COLO668 (cell line): Measurements from ENCODE around the gene KTN1.

ENCODE experiments used
- DNase-seq: peaks from one replicate; lab custom pipeline; 2025; ENCODE audit not compliant: unreplicated experiment; lab: John Stamatoyannopoulos, UW

The KTN1 gene

DNA sequence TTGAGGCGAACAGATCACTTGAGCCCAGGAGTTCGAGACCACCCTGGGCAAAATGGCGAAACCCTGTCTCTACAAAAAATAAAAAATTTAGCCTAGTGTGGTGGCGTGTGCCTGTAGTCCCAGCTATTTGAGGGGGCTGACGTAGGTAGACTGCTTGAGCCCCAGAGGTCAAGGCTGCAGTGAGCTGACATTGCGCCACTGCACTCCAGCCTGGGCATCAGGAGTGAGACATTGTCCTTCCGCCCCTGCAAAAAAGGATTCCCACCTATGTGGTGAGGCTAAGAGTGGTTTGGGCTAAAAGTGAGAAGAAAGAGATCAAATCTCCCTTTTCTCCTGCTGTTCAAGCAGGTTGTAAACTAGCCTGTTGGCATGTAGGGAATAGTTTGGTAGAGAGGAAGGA is 5.0 kb upstream of the KTN1 start:
- no peak for DNase-seq

DNA sequence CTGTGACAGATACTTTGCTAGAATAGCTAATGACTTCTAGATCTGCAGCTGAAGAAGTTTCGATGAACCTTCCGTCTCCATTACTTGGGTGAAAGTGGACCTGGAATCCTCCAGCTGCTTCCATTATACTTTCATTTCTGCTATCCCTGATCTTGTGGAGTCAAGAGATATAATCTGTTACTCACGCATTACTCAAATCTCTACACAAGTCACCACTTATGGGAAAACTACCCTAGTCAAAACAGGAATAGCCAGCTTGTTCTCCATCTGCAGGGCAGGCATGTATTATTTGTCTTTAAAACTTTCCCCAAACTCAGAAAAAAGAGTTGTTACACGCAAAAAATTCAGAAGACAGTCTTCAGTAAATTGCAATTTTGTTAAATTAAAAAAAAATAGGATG is 2.8 kb upstream of the KTN1 start:
- DNase-seq, result no peak

DNA sequence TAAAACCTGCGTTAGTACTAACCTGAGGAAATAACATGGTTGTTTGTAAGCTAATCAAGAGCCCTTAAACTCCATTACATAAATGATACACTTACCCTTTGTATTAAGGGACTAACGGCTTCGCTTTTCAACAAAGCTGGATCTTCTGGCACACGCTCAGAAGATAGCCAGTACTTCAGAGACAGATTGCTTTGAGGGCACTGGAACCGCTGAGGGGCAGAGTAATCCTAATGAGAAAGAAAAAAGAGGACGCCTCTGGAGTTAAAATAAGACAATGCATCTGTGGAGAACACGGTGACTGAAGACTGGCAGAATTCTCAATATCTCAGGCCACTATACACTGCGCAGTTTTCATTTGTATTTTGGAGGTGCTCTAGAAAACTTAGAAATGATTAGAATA is 1.5 kb upstream of the KTN1 start:
- DNase-seq, result no peak

DNA sequence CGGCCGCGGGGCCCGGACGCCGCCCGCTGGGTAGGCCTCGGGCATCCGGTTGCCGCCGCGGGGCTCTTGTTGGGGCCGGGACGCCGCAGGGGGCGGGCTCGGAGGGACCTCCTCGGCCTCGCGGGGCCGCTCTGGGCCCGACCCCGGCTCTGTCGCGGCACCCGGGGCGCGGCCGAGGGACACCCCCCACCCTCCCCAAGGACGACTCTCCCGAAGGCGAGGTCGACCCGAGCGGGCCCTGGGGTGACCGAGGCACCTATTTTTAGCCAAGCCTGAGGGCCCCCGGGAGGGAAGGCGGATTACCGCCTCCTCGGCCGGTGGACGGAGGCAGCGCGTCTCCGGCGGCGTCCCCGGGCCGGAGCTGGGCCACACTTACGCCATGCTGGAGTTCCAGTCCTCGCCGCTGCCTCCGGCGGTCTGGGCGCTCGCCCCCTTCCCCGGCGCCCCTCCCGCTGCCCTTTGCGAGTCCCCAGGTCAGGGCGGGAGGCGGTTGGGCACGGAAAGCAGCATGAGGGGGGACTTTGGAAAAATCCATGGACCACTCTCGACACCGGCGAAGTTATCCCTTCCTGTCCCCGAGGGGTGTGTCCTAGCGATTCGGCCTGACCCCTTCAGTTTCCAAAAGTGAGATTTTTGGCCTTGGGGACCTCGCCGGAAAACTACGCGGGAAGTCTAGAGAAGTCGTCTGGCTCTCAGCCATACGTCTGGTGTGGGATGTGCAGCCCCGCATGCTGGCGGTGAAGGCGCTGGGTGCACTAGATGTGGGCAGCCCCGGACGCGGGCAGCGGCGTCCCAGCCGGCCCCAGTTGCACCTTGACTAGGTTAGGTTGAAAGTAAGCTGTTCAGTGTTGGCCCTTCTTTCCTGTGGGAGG is 699 bp downstream of the KTN1 start:
- peak; percentile 82 for DNase-seq

DNA sequence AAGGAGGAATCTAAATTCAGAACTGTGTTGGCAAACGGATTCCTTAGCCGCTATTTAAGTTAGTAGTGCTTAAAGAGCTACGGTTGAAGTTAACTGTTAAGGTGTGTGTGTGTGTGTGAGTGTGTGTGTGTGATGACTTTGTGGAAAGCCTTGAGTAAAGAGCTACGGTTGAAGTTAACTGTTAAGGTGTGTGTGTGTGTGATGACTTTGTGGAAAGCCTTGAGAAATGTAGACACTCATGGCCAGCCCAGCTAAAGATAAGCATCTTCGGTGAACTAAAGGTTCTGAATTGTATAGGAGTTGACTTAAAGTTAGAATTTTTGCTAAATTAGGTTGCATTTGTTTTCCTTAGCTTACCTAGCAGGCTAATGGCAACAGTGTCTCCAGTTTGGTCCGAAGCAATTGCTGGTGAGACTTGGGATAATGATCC is 1.4 kb downstream of the KTN1 start:
- DNase-seq, result no peak

DNA sequence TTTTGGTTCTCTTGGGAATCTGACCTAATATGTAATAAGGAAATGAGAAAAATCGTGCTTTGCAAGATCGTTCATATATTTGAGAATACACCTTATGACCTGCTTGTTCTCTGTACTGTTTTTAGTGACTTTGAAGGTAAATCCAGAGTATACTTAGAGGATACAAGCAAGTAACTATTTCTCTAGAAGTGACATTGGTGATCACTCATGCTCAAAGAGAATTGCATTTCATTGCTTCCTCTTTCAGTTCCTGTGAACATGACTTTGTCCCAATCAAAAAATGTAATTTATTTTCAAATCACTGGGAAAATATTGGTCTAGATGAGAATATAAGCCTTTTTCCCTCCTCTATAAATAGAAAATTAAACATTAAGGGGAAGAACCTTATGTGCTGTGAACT is 2.7 kb downstream of the KTN1 start:
- no peak for DNase-seq

DNA sequence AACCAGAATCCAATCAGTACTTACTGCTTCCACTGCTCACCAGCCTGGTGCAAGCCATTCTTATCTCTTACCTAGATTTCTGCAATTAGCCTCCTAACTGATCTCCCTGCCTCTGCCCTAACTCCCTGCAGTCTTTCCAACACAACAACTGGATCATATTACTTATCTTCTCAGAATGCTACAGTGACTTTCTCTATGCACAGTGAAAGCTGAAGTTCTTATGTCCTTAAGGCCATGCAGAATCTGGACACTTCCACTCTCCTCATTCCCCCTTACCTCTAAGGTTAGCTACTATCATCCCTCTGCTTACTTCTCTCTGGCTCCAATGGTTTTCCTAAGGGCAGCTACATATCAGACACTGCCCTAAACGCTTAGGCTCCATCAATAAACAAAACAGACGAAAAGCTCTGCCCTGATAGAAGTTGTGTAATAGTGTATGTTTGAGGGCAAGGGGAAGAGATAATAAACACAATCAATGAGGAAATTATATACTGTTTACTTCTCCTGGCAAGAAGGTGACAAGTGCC is 4.0 kb downstream of the KTN1 start:
- DNase-seq, result no peak

DNA sequence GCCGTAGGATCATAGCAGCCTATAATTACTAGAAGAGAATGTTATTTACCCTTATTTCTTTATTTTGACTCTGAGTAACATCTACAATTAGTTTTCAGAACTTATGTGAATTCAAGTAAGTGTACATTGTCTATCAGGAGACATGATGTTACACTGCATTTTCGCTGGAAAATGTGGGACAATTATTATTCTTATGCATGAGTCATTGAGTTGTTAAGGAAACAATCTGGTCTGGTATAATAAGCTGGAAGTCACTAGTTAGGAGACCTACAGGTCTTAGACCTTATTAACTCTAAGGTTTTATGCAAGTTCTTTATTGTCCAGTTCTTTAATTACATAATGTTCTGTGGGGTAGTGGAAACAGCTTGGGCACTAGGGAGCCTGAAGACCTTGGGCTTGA is 5.8 kb downstream of the KTN1 start:
- DNase-seq, result no peak

DNA sequence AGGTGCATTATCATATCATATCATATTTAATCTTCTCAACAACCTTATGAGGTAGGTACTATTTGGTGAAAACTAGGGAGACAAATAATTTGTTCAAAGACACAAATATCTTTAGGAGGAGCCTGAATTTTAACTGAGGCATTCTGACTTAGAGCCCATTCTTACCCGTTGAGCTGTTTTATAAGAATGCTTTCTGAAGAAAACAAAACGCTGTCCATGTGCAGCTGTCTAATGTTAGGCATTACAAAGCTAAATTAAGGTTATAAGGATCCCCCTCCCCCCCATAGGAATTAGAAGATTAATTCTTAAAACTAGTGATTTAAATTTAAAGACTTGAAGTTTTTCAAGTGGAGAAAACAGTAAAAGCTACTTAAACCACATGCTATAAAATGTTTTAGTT is 6.4 kb downstream of the KTN1 start:
- DNase-seq, result no peak

DNA sequence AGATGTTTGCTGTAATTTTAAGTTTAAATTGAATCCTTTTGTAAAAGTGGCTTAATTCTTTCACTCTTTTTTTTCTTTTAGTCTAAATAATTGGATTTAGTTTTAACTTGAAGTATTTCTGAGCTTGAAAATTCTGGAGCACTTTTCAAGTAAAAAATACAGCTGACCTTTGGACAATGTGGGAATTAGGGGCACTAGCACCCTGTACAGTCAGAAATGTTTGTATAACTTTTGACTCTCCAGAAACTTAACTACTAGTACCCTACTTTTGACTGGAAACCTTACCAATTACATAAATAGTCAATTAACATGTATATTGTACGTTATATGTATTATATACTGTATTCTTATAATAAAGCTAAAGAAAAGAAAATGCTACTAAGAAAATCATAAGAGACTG is 7.8 kb downstream of the KTN1 start:
- no peak for DNase-seq

DNA sequence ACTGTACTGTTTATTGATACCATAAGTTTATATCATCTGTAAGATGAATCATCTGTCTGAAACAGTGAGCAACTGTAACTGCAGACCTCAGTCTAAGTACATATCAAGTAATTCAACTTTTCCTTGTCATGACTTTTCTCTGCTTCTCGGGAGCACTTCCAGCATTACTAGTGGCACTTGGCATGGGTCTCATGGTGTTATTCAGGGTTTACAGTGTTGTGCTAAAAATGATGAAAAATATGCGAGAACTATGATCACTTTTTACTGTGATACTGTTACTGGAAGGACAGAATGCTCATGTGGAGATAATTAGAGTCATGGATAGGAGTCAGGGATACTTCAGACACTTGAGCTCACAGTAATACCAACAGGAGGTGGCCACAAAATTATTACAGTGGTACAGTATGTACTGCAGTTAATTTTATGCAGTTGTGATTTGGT is 8.3 kb downstream of the KTN1 start:
- DNase-seq, result no peak

DNA sequence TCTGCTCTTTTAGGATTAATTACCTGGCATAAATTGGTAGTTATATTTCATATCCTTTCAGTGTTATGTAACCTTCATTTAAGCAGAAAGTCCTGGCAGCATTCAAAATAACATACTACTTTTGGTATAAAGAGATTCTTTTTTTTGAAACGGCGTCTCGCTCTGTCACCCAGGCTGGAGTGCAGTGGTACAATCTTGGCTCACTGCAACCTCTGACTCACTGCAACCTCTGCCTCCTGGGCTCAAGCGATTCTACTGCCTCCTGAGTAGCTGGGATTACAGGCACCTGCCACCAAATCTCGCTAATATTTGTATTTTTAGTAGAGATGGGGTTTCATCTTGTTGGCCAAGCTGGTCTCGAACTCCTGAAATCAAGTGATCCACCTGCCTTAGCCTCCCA is 9.2 kb downstream of the KTN1 start:
- no peak for DNase-seq

DNA sequence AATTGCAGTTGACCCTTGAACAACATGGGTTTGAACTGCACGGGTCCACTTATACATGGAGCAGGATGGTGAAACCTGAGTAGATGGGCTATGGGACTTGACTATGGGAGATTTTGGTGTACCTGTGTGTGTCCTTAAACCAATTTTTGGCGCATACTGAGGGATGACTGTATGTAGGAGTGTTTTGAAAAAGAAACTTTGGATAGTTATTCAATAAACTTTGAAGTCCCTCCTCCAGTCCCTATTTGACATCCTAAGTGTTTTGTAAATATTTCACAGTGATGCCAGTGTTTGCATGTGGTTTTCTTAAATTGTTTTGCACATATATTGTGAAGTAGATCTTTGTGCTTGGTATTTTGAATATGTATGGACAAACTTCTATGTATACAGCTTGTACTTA is 12.4 kb downstream of the KTN1 start:
- DNase-seq, result no peak

DNA sequence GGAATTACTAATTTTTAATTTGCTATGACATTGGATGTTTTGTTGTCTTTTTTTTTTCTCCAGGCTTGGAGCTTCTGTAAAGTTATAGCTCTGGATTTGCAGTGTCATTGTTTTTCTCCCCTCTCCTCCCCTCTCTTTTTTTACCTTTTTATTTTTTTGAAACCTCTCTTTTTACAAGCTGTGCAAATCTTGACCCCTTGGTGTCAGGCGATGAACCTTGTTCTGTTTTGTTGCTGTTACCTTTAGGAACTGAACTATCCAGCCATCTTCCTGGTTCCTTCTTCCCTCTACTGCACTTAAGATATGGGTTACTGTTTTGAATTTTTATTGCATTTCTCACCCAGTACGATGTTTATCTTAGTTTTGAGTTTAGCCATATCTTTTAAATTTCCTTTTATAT is 13.7 kb downstream of the KTN1 start:
- no peak for DNase-seq

DNA sequence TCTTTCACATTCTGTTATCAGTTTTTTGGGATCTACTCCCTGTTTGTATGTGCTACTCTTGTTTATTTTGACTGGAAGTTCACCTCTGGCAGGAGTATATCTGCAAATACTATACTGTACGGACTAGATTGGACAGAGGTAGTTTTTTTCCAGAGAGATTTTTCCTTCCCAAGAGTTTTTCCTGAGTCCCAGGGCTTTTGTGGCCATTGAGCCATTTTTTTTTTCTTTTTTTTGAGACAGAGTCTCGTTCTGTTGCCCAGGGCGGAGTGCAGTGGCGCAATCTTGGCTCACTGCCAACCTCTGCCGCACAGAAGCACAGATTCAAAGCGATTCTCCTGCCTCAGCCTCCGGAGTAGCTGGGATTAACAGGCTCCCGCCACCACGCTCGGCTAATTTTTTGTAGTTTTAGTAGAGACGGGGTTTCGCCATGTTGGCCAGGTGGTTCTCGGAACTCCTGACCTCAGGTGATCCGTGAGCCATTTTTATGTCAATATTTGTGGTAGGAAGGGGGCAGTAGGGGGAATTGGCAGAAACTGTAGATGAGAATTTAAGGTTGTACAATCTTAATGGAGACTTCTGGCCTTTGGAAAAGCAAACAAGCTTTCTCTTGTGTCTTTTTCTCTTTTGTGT is 19.4 kb downstream of the KTN1 start:
- DNase-seq, result peak; percentile 90

DNA sequence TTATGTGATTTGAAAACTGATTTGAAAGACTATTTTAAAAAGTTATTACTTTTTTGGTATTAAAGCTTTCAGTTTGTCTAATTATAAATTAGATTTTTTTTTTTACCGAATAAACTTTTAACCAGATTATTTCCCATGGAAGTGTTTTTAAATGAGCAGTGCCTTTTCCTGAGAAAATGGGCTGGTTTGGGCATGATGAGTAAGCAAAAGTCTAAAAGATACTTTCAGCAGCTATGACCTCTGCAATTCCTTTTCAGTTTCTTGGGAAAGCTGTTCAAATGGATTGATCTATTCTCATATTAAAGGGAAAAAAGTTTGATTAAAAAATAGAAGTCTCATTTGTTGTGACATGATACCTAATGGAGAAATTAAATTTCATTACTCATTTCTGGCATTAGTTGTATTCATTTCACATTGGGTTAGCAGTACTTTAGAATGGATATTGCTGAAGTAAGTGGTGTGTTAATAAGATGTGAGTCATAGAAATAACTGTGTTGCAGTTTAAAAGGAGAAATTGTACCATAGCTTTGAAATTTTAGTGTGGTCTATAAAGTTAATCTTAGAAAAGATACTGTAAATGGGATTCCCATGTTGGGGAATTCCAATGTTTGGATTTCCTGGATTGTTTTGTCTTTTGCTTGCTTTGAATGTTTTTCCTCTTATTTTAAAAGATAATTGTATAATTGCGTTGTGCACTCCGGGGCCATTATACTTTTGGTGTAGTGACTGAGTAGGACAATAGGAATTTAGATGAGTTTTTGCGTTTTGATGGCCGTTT is 21.0 kb downstream of the KTN1 start:
- no peak for DNase-seq

DNA sequence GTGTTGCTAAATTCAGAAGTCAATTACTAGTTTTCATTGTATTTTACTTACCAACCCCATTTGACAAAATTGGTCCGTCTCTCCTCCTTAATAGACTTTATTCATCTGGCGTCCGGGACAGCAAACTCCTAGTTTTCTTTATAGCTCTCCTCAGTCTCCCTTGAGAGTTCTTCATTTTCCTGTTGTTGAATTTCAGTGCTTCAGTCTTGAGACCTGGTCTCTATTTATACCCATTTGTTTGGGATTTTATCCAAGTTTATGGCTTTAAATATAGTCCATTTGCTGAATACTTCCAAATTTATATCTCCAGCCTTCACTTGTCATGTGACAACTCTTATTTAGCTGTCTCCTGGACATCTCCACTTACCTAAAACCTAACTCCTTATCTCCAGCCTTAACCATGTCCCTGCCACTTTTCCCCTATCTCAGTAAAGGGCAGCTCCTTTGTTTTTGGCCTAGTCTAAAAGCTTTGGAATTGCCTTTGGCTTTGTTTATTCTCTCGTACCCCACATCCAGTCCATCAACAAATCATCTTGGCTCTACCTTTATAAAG is 23.5 kb downstream of the KTN1 start:
- no peak for DNase-seq

DNA sequence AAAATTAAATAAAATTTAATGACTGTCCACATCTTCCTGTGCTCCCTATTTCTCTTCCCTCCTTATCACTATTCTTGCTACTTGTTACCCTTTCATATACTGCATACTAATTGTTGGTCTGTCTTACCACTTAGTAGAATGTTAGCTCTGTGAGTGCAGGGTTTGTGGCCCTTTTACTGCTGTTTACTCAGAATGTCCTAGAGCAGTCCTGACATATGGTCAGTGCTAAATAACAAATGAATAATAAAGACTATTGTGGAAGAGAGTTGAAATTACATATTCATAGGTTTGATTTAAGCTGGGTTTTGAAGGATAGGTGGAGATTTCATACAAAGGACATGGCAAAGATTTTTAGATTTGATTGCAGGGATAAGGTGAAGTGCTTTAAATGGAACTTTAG is 24.5 kb downstream of the KTN1 start:
- no peak for DNase-seq

DNA sequence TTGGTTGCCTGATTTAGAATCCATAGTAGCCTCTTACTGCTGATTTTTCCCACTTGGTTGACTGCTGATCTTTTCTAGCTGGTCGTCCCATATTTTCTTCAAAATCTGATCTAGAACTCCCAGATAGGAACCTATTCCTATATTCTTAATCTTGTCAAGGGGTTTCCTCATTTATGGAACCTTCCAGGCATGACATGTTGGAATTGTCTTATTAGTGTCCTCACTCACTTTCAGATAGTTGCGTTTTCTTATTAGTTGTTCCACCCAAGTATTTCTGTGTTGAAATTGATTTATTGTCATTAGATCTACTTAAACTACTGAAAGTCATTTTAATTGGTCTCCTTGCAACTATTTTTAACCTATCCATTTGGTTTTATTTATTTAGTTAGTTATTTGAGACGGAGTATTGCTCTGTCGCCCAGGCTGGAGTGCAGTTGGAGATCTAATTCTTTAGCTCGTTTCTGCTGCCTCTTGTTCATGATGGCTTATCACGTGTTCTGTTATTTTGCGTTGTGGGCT is 25.0 kb downstream of the KTN1 start:
- DNase-seq, result no peak

DNA sequence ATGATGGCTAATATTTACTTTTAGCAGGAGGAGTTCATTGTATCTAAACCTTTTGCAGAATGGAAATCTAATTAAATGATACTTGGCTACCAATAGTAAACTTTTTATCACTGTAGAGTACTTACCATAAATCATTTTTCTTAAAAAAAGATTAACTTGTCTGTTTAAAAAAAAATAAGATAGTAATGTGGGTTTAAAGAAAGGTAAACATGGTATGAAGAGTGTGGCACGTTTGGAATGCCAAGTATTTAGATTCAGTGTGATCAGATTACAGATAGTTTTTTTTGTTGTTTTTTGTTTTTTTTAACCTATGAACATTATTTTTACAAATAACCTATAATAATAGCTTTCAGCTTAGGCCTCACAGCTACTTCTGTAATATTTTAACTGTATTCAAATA is 25.8 kb downstream of the KTN1 start:
- no peak for DNase-seq

DNA sequence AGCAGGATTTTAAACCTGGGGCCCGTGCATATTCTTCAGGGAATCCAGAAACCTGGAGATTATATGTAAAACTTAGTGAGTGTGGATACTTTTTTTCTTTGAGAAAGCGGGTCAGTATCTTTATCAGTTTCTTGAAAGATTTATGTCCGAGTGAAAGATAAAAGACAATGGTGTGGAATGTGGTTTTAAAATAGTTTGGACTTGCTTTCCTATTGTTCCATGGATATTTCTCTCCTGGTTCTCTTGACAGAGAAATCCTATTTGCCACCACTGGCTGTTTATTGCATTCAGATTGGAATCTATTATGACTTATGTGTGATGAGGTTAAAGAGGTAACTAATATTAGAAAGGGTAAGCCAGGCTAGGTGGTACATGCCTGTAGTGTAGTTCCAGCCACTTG is 27.4 kb downstream of the KTN1 start:
- no peak for DNase-seq
